ENCODE results near the gene ATXN2L. TPM values are rescaled to one million over a fixed set of nuclear protein-coding genes. Genes with fewer than 3 reads are reported as not detected.

The ATXN2L gene
- total and polyA plus RNA-seq, 2 of the 13 experiments (the other 11 are each of a cell fraction or from before 2014, with no cell fraction given): 40.8 to 55.1 TPM

DNA sequence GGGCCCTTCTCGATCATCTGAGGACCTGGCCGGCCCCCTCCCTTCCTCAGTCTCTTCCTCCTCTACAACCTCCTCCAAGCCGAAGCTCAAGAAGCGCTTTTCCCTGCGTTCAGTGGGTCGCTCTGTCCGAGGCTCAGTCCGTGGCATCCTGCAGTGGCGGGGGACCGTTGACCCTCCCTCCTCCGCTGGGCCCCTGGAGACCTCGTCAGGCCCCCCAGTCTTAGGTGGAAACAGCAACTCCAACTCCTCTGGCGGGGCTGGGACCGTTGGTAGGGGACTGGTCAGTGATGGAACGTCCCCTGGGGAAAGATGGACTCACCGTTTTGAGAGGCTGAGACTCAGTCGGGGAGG is 43.6 kb downstream of the ATXN2L start (continued):
- peak; percentile 40; the same call in 1 of the 2 replicates for TF ChIP-seq ZNF605 (CRISPR knock-in tag; IDR thresholded peaks at IDR 0.05)
- TF ChIP-seq, protein P1, sequence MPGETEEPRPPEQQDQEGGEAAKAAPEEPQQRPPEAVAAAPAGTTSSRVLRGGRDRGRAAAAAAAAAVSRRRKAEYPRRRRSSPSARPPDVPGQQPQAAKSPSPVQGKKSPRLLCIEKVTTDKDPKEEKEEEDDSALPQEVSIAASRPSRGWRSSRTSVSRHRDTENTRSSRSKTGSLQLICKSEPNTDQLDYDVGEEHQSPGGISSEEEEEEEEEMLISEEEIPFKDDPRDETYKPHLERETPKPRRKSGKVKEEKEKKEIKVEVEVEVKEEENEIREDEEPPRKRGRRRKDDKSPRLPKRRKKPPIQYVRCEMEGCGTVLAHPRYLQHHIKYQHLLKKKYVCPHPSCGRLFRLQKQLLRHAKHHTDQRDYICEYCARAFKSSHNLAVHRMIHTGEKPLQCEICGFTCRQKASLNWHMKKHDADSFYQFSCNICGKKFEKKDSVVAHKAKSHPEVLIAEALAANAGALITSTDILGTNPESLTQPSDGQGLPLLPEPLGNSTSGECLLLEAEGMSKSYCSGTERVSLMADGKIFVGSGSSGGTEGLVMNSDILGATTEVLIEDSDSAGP (CRISPR knock-in tag; IDR thresholded peaks at IDR 0.05; ENCODE audit: borderline replicate concordance): peak; percentile 19; the same call in 1 of the 2 replicates
- TF ChIP-seq NFYB (CRISPR knock-in tag; IDR thresholded peaks at IDR 0.05): no peak
- TF ChIP-seq SAP130 (CRISPR knock-in tag; IDR thresholded peaks at IDR 0.05; ENCODE audit: low read depth): no peak
- TF ChIP-seq, protein P2, sequence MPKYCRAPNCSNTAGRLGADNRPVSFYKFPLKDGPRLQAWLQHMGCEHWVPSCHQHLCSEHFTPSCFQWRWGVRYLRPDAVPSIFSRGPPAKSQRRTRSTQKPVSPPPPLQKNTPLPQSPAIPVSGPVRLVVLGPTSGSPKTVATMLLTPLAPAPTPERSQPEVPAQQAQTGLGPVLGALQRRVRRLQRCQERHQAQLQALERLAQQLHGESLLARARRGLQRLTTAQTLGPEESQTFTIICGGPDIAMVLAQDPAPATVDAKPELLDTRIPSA (CRISPR knock-in tag; IDR thresholded peaks at IDR 0.05; ENCODE audit: borderline replicate concordance): 0 out of 2 replicates have a peak, but pooled peaks have one; percentile 28
- TF ChIP-seq NRL (CRISPR knock-in tag; IDR thresholded peaks at IDR 0.05; ENCODE audit: borderline replicate concordance): peak; percentile 66; the same call in 1 of the 2 replicates
- peak; percentile 55; the same call in 1 of the 2 replicates for TF ChIP-seq ZNF225 (CRISPR knock-in tag; IDR thresholded peaks at IDR 0.05)
- TF ChIP-seq TEAD3 (CRISPR knock-in tag; optimal IDR thresholded peaks at IDR 0.05; ENCODE audit: borderline replicate concordance): no peak
- peak; percentile 11; the same call in 1 of the 2 replicates for TF ChIP-seq NCOR1 (IDR thresholded peaks at IDR 0.05; ENCODE audit: borderline replicate concordance, low read length)
- peak; percentile 68 for TF ChIP-seq ZBTB38 (CRISPR knock-in tag; IDR thresholded peaks at IDR 0.05)
- TF ChIP-seq, protein P3, sequence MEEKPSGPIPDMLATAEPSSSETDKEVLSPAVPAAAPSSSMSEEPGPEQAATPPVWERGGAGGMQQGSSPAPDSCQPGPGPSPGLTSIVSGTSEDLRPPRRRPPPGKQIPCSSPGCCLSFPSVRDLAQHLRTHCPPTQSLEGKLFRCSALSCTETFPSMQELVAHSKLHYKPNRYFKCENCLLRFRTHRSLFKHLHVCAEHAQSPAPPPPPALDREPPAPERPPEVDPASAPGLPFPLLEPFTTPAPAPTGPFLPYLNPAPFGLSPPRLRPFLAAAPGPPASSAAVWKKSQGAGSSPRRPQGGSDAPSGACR (CRISPR knock-in tag; IDR thresholded peaks at IDR 0.05): no peak
